VCaP (cell line): ENCODE results near the gene KRT36.
A peak's percentile ranks its signal among the peaks of the same experiment; 100 is the strongest.

Source experiments
- H3K27ac ChIP-seq: fragments of 450-650 bp; 2 replicates; pipeline ENCODE4 v1.5.1; 2017
- CTCF ChIP-seq: fragments of 450-650 bp; conservative IDR thresholded peaks from 2 replicates; pipeline ENCODE4 v1.5.1; 2017; ENCODE audit warnings: mild to moderate bottlenecking, moderate library complexity

Gene KRT36

GRCh38 chr17:41489531-41489930 lies at the start of gene KRT36:
Gene KRT36, minus strand, starts transcription at chr17:41489910. Its CDS starts 46 bp downstream, at chr17:41489864.
- peak within 1 kb of the TSS; percentile 58 for H3K27ac ChIP-seq
- no peak for TF ChIP-seq CTCF

DNA sequence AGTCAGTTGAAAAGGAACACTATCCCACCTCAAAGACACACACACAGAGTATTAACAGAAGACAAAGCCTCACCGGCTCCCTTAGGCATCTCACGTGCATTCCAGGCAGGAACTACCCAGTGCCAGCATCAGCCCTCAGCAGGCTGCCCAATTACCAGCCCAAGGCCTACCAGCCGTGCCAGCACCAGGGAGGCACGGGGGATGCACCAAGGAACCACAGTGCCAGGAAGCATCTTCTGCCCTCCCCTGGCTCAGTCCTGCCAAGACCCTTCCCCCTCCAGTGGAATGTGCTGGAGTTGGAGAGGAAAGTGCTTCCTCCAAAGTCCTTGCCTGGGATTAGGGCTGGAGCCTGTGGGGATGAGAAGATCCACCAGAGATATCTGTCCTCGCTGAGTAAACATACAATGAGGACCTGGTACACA lies 49.4 kb upstream of the KRT36 start:
- no peak for TF ChIP-seq CTCF
- H3K27ac ChIP-seq: peak overlapping the region; percentile 66

DNA sequence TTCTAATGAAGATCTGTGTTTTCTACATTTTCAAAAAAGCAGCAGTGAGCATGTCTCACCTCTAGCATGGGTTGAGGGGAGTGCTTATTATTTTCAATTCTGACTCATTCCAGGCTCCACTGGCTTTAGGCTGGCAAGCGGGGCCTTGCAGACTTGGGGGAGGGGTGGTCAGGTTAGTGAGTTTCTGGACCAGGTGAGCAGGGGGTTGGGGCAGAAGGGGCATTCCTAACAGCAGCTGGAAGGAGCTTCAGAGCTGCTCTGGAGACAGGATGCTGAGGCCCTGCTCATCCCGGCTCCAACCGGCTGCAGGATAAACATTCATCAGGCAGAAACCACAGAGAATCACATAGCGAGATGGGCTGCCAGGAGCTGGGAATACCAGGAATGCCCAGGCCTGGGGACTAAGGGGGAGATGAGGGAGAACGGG lies 48.9 kb upstream of the KRT36 start:
- TF ChIP-seq CTCF: no peak

GRCh38 chr17:41537990-41538389 lies 48.3 kb upstream of the KRT36 start:
- TF ChIP-seq CTCF: no peak
- H3K27ac ChIP-seq: peak overlapping the region; percentile 66; the same call in 1 of the 2 replicates

More for the DNA sequence above, 48.9 kb upstream of the KRT36 start:
- peak overlapping the region; percentile 66 for H3K27ac ChIP-seq

GRCh38 chr17:41537614-41537954 lies 47.9 kb upstream of the KRT36 start:
- peak overlapping the region; percentile 66; the same call in 1 of the 2 replicates for H3K27ac ChIP-seq
- TF ChIP-seq CTCF: no peak

GRCh38 chr17:41536741-41537613 lies 47.3 kb upstream of the KRT36 start:
- H3K27ac ChIP-seq: peak overlapping the region; percentile 66
- no peak for TF ChIP-seq CTCF

- no peak for TF ChIP-seq CTCF
- peak overlapping the region; percentile 66 for H3K27ac ChIP-seq
Observed at GRCh38 chr17:41535764-41536481, 46.2 kb upstream of the KRT36 start.
